OCI-LY3 (cell line): ENCODE measurements around the gene PARP12.

Experiments
- EZH2phosphoT487 ChIP-seq: fragments of 200-600 bp; shearing (Covaris generic); IDR thresholded peaks from 2 replicates; pipeline ENCODE4 v1.6.1; 2018; ENCODE audit warnings: antibody characterized with exemption, mixed run types, low read depth
- TF ChIP-seq, protein P1 (sequence below): fragments of 200-600, 300-600 bp; sonication (generic); IDR thresholded peaks from 2 replicates; pipeline ENCODE4 v1.5.1; 2014; ENCODE audit warnings: antibody characterized with exemption, low read length, low read depth

GRCh38 chr7:140035400-140036223 lies 27.1 kb downstream of the PARP12 start:
- TF ChIP-seq, protein P1, sequence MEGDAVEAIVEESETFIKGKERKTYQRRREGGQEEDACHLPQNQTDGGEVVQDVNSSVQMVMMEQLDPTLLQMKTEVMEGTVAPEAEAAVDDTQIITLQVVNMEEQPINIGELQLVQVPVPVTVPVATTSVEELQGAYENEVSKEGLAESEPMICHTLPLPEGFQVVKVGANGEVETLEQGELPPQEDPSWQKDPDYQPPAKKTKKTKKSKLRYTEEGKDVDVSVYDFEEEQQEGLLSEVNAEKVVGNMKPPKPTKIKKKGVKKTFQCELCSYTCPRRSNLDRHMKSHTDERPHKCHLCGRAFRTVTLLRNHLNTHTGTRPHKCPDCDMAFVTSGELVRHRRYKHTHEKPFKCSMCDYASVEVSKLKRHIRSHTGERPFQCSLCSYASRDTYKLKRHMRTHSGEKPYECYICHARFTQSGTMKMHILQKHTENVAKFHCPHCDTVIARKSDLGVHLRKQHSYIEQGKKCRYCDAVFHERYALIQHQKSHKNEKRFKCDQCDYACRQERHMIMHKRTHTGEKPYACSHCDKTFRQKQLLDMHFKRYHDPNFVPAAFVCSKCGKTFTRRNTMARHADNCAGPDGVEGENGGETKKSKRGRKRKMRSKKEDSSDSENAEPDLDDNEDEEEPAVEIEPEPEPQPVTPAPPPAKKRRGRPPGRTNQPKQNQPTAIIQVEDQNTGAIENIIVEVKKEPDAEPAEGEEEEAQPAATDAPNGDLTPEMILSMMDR: no peak
- no peak for TF ChIP-seq EZH2phosphoT487
